ENCODE data around the gene SNCAIP. TPM values are rescaled to one million over a fixed set of nuclear protein-coding genes. Genes with fewer than 3 reads are reported as not detected.

The SNCAIP gene
- total and polyA plus RNA-seq, 2 experiments from 2014 or later, result 6.1 to 11.9 TPM

DNA sequence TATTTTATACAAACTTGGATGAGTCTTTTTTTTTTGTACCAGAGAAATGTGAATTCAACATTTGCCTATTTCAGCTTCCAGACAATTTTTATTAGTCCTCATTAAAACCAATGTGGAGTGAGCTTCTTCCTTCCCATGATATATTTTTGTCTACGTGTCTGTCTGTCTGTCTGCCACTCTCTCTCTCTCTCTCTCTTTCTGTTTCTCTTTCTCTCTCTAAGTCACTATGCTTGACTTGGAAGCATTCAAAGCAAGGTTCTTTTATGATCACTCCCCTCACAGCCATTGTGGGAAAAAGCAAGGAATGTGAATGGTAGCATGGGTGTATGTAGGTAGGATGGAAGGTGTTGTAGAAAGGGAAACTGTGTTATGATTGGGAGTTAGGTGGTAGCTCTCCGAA lies 80.2 kb downstream of the SNCAIP start:
- H3K4me2 ChIP-seq, result no peak overlapping the region
- no peaks in the 10 kb centered on the region for H3K36me3 ChIP-seq (ENCODE audit: insufficient read depth)
- no peaks in the 10 kb centered on the region for H3F3A ChIP-seq (replicated peaks; ENCODE audit: low read depth)
- H3K9me2 ChIP-seq (ENCODE audit: insufficient read depth), result no peaks in the 10 kb centered on the region
- ATAC-seq, result no peak
- no peak overlapping the region for H2AFZ ChIP-seq
- Mint-ChIP-seq H3K27me3 (ENCODE audit: insufficient read depth, low read depth, poor library complexity) (no peaks in the 10 kb centered on the region), H3K4me3 (no peak overlapping the region), H3K27ac (no peak overlapping the region), H3K4me1 (peaks cover 15% of the 10 kb centered on the region), H3K9me3 (no peaks in the 10 kb centered on the region), H3K36me3 (ENCODE audit: low read depth) (no peaks in the 10 kb centered on the region)
- H4K20me1 ChIP-seq (replicated peaks; ENCODE audit: insufficient read depth), result no peaks in the 10 kb centered on the region
- DNase-seq (ENCODE audit: low spot score), result no peak
- TF ChIP-seq EZH2 (IDR thresholded peaks at IDR 0.05; ENCODE audit: low read depth, unreplicated experiment) (no peak), CREB1 (CRISPR knock-in tag; IDR thresholded peaks at IDR 0.05; ENCODE audit: low read depth) (no peak), EZH2phosphoT487 (IDR thresholded peaks at IDR 0.05; ENCODE audit: unreplicated experiment) (no peak), ZNF114 (CRISPR knock-in tag; IDR thresholded peaks at IDR 0.05) (no peak), JUNB (IDR thresholded peaks at IDR 0.05; ENCODE audit: unreplicated experiment) (no peak), NANOG (IDR thresholded peaks at IDR 0.05; ENCODE audit: borderline replicate concordance) (no peak), ZNF331 (CRISPR knock-in tag; IDR thresholded peaks at IDR 0.05; ENCODE audit: low read depth) (no peak), POLR2AphosphoS5 (IDR thresholded peaks at IDR 0.05; ENCODE audit: low read depth) (no peak), STAT1 (IDR thresholded peaks at IDR 0.05; ENCODE audit: unreplicated experiment) (no peak)
- TF ChIP-seq, protein P1, sequence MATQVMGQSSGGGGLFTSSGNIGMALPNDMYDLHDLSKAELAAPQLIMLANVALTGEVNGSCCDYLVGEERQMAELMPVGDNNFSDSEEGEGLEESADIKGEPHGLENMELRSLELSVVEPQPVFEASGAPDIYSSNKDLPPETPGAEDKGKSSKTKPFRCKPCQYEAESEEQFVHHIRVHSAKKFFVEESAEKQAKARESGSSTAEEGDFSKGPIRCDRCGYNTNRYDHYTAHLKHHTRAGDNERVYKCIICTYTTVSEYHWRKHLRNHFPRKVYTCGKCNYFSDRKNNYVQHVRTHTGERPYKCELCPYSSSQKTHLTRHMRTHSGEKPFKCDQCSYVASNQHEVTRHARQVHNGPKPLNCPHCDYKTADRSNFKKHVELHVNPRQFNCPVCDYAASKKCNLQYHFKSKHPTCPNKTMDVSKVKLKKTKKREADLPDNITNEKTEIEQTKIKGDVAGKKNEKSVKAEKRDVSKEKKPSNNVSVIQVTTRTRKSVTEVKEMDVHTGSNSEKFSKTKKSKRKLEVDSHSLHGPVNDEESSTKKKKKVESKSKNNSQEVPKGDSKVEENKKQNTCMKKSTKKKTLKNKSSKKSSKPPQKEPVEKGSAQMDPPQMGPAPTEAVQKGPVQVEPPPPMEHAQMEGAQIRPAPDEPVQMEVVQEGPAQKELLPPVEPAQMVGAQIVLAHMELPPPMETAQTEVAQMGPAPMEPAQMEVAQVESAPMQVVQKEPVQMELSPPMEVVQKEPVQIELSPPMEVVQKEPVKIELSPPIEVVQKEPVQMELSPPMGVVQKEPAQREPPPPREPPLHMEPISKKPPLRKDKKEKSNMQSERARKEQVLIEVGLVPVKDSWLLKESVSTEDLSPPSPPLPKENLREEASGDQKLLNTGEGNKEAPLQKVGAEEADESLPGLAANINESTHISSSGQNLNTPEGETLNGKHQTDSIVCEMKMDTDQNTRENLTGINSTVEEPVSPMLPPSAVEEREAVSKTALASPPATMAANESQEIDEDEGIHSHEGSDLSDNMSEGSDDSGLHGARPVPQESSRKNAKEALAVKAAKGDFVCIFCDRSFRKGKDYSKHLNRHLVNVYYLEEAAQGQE (IDR thresholded peaks at IDR 0.05; ENCODE audit: unreplicated experiment), result no peak
- TF ChIP-seq, protein P2, sequence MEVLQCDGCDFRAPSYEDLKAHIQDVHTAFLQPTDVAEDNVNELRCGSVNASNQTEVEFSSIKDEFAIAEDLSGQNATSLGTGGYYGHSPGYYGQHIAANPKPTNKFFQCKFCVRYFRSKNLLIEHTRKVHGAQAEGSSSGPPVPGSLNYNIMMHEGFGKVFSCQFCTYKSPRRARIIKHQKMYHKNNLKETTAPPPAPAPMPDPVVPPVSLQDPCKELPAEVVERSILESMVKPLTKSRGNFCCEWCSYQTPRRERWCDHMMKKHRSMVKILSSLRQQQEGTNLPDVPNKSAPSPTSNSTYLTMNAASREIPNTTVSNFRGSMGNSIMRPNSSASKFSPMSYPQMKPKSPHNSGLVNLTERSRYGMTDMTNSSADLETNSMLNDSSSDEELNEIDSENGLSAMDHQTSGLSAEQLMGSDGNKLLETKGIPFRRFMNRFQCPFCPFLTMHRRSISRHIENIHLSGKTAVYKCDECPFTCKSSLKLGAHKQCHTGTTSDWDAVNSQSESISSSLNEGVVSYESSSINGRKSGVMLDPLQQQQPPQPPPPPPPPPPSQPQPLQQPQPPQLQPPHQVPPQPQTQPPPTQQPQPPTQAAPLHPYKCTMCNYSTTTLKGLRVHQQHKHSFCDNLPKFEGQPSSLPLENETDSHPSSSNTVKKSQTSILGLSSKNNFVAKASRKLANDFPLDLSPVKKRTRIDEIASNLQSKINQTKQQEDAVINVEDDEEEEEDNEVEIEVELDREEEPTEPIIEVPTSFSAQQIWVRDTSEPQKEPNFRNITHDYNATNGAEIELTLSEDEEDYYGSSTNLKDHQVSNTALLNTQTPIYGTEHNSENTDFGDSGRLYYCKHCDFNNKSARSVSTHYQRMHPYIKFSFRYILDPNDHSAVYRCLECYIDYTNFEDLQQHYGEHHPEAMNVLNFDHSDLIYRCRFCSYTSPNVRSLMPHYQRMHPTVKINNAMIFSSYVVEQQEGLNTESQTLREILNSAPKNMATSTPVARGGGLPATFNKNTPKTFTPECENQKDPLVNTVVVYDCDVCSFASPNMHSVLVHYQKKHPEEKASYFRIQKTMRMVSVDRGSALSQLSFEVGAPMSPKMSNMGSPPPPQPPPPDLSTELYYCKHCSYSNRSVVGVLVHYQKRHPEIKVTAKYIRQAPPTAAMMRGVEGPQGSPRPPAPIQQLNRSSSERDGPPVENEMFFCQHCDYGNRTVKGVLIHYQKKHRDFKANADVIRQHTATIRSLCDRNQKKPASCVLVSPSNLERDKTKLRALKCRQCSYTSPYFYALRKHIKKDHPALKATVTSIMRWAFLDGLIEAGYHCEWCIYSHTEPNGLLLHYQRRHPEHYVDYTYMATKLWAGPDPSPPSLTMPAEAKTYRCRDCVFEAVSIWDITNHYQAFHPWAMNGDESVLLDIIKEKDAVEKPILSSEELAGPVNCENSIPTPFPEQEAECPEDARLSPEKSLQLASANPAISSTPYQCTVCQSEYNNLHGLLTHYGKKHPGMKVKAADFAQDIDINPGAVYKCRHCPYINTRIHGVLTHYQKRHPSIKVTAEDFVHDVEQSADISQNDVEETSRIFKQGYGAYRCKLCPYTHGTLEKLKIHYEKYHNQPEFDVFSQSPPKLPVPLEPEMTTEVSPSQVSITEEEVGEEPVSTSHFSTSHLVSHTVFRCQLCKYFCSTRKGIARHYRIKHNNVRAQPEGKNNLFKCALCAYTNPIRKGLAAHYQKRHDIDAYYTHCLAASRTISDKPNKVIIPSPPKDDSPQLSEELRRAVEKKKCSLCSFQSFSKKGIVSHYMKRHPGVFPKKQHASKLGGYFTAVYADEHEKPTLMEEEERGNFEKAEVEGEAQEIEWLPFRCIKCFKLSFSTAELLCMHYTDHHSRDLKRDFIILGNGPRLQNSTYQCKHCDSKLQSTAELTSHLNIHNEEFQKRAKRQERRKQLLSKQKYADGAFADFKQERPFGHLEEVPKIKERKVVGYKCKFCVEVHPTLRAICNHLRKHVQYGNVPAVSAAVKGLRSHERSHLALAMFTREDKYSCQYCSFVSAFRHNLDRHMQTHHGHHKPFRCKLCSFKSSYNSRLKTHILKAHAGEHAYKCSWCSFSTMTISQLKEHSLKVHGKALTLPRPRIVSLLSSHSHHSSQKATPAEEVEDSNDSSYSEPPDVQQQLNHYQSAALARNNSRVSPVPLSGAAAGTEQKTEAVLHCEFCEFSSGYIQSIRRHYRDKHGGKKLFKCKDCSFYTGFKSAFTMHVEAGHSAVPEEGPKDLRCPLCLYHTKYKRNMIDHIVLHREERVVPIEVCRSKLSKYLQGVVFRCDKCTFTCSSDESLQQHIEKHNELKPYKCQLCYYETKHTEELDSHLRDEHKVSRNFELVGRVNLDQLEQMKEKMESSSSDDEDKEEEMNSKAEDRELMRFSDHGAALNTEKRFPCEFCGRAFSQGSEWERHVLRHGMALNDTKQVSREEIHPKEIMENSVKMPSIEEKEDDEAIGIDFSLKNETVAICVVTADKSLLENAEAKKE (CRISPR knock-in tag; IDR thresholded peaks at IDR 0.05), result no peak
- TF ChIP-seq, protein P3, sequence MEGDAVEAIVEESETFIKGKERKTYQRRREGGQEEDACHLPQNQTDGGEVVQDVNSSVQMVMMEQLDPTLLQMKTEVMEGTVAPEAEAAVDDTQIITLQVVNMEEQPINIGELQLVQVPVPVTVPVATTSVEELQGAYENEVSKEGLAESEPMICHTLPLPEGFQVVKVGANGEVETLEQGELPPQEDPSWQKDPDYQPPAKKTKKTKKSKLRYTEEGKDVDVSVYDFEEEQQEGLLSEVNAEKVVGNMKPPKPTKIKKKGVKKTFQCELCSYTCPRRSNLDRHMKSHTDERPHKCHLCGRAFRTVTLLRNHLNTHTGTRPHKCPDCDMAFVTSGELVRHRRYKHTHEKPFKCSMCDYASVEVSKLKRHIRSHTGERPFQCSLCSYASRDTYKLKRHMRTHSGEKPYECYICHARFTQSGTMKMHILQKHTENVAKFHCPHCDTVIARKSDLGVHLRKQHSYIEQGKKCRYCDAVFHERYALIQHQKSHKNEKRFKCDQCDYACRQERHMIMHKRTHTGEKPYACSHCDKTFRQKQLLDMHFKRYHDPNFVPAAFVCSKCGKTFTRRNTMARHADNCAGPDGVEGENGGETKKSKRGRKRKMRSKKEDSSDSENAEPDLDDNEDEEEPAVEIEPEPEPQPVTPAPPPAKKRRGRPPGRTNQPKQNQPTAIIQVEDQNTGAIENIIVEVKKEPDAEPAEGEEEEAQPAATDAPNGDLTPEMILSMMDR (conservative IDR thresholded peaks at IDR 0.05; ENCODE audit: low read depth in 2 of 2), result no peak
- TF ChIP-seq, protein P4, sequence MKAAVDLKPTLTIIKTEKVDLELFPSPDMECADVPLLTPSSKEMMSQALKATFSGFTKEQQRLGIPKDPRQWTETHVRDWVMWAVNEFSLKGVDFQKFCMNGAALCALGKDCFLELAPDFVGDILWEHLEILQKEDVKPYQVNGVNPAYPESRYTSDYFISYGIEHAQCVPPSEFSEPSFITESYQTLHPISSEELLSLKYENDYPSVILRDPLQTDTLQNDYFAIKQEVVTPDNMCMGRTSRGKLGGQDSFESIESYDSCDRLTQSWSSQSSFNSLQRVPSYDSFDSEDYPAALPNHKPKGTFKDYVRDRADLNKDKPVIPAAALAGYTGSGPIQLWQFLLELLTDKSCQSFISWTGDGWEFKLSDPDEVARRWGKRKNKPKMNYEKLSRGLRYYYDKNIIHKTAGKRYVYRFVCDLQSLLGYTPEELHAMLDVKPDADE (IDR thresholded peaks at IDR 0.05), result no peak
- H3K4me1 ChIP-seq (ENCODE audit: insufficient read depth), result peaks cover 8% of the 10 kb centered on the region
- no peaks in the 10 kb centered on the region for H3K27me3 ChIP-seq (ENCODE audit: insufficient read depth)
- 0 out of 2 replicates have a peak overlapping the region, but pooled peaks have one; percentile 5 for H3K27ac ChIP-seq (ENCODE audit: low read depth)
- H3K4me3 ChIP-seq, result no peak overlapping the region
- H3K79me2 ChIP-seq (replicated peaks; ENCODE audit: insufficient read depth), result no peaks in the 10 kb centered on the region

All from GM23338 (cell line).